ENCODE results near the gene RPS6KL1.

Gene RPS6KL1

GRCh38 chr14:74881431-74882102 lies 41.5 kb downstream of the RPS6KL1 start, which contains the start of gene DLST:
Gene DLST, plus strand, starts transcription at chr14:74881916. Its CDS starts 38 bp downstream, at chr14:74881954.
- peak; percentile 95 for DNase-seq

- DNase-seq, result no peak
Observed at GRCh38 chr14:74879427-74880182, 43.5 kb downstream of the RPS6KL1 start.

DNA sequence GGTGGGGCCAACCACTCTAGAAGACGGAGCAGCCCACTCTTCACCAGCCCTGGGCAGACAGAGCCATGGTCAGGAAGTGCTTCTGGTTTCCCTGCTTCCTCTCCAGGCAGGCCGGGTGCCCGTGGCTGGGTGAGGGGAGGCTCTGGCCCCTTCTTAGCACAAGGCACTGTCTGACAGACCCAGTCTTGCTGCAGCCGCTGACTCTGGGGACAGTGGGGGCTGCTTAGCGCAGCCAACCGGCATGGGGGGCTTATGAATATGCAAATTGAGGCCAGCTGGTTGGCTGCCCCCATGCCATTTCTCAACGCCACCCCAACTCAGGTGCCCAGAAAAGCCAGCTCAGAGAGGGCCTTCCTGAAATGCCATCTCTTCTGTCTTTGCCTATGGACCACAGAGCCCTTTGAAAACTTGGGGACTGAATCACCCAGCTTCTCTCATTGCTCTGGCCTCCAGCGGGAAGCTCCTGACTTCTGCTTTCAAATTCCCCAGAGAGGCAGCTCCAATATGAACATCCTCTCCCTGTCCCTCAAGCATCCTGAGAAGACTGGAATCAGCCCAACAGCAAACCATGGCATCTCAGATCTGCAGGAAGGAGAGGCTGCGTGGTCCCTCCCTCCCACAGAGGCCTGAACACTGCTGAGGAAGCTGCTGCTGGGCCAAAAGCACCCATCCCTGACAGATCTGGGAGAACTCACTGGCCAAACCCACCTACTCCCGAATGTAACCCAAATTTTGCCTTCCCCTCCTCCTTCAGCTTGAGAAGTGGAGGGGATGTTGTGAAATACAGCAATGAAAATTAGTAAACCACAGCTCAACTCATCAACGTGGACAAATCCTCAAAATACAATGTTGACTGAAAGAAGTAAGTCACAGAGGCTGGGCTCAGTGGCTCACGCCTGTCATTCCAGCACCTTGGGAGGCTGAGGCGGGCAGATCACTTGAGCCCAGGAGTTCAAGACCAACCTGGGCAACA lies 46.8 kb downstream of the RPS6KL1 start, which contains the start of gene PROX2:
TSS of gene PROX2 (minus strand) at position 205 of the 973 bp plus-strand sequence. CDS start 12,311 bp downstream, outside the sequence.
- peak; percentile 70 for DNase-seq

DNA sequence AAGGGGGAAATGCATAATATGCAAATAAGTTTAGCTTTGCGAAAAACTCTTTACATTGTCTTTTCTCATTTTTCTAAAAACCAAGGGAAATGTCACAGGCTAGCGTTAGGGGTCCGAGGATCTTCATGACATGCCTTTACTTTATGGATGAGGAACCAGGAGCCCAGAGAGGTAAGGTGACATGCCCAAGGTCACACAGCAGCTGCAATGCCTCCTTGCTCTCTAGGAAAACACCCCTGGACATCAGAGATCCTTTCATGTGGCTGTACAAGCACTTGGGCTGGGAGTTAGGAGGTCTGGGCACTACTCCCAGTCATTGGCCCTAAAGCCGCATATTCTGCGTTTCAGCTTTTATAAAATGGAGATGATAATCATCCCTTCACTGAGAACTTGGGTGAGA lies 47.9 kb downstream of the RPS6KL1 start:
- DNase-seq, result no peak

GRCh38 chr14:74871819-74872218 lies 51.2 kb downstream of the RPS6KL1 start:
- DNase-seq, result no peak

- no peak for DNase-seq
Observed at GRCh38 chr14:74868739-74869138, 54.3 kb downstream of the RPS6KL1 start.

GRCh38 chr14:74867673-74868072 lies 55.4 kb downstream of the RPS6KL1 start:
- DNase-seq, result peak; percentile 80

DNA sequence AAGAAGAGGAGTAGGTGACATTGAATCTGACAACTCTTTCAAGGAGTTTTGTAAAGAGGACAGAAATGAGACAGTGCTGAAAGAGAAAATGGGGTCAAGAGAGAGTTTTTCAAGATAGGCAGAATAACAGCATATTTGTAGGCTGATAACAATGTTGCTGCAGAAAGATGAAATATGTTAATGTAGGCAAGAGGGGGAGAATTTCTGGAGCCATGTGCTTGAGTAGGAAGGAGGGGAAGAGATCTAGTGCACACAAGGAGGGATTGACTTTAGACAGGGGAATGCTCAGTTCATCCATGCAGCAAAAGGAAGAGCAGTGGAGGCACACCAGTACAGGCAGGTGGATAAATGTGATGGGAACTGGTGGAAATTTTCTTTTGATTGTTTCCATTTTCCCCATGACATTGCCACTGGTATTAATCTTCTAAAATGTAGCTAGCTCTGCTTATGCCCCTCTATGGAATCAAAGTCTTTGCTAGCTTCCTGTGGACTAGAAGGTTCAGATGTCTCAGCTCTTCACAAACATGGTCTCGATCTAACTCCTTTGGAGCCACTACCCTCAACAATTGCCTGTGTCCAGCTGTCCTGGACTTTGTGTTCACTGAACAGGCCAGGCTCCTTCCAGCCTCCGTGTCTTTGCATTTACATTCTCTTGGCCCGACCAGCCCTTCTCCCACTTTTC lies 56.2 kb downstream of the RPS6KL1 start:
- no peak for DNase-seq

DNA sequence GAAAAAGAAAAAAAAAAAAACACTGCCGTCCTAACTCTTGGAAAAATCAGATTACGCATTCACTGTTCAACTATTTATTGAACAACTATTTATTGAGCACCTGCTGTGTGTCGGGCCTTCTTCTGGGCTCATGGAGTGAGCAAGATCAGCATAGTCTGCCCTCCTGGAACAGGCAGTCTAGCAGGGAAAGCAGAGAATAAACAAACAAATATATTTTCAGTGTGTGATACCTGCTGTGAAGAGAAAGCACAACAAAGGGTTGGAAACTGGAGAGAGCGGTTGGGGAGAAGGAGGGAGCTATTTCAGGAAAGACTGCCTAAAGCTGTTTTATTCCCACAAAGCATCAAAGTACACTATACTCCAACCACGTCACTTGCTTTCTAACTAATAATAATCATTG lies 57.9 kb downstream of the RPS6KL1 start:
- DNase-seq, result no peak

DNA sequence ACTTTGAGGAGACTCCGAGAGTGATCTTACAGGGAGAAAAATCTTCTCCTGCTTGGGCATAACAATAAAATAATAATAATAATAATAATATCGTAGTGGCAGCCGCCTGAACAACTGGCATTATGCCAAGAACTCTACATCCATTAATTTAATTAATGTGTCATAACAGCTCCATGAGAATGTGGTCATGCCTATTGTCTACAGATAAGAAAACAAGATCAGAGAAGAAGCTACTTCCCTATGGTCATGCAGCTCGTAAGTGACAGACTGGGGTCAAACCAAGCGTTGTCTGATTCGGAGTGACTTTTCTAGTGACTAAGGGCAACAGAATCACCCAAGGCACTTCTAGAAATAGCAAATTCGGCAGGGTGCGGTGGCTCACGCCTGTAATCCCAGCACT lies 58.9 kb downstream of the RPS6KL1 start:
- no peak for DNase-seq

DNA sequence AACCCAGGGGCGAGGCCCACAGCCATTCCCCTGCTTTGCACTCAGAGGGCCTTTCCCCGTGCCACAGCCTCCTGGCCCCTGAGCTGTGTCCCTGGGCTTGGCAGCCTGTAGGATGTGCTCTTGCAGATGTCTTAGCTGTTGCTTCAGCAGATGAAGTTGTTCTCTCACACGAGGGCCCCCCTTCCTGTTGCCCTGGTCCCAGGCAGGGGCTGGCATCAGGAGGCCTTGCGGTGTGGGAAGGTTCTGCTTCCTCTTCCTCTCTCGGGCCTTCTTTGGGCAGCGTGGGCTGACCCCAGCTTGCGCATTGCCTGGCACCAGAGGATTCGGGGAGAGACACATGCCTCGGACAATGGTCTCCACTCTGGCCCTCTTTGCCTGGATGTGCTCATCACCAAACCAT lies 59.8 kb downstream of the RPS6KL1 start:
- no peak for DNase-seq

- no peak for DNase-seq
Observed at GRCh38 chr14:74861734-74862090, 61.3 kb downstream of the RPS6KL1 start.

- DNase-seq, result peak; percentile 97
Observed at GRCh38 chr14:74860899-74861733, 61.9 kb downstream of the RPS6KL1 start.

- no peak for DNase-seq
Observed at GRCh38 chr14:74859757-74860552, 63.1 kb downstream of the RPS6KL1 start.

GRCh38 chr14:74858022-74858421 lies 65.0 kb downstream of the RPS6KL1 start:
- no peak for DNase-seq

DNA sequence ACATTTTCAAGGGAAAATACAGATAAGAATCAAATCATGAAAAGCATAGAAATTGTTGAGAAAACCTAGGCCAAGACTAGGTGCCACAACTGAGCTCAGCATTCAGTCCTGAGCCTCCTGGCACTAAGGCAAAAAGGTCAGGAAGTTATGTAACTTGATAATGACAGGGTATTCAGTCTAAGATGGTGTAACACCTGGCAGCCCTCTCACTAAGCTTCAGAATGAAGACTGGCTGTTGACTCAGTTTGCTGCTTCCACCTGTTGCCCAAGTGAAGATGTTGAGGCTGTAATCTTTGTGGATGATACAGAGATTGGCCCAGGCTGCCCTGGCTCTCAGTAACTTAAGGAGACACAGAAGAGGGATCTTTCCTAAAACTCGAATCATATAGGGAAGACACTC lies 66.7 kb downstream of the RPS6KL1 start:
- no peak for DNase-seq

DNA sequence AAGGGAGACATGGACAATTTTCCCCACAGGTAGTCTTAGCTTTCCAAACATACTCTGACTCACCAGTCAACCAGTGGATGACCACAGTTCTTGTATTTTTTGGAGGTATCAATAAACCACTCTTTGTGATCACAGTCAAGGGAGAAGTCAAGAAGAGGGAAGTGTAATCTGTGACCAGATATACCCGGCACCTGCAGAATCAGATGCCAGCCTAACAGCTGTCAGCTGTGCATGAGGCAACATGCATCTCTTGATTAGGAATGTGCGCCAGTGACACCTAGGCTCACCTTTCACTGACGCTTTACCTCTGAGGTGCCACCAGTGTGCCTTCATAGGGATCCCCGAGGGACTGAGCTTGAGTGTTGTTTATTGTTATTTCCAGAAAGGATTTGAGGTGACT lies 67.1 kb downstream of the RPS6KL1 start:
- no peak for DNase-seq

DNA sequence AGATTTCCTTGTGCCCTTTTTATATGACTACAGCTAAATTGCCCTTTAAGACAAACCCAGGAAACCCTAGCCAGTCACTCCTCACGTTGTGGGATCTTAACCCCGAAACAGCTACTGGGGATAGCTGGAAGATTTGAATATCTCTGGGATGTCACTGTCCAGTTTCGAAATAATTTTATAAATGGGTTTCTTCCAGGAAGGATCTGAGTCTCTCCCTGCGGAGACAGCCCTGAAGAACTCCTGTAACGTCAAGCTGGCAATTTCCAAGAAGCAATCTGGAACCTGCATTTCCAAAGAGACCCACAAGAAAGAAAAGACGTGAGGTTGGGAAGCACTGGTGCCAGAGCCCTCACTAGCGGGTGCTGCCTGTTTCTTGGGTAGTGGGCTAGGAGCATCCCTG lies 68.0 kb downstream of the RPS6KL1 start:
- no peak for DNase-seq
